HG03159 (cell line): ENCODE data around the gene DTNB.
"Not testable (repeated sequence)": the region's sequence is repeated elsewhere in the genome, so short reads cannot be mapped to it uniquely, and the experiment has no call there.

Source experiments
- ATAC-seq: cut with Tn5 transposase; IDR thresholded peaks from one replicate; pipeline ENCODE4 v1.9.1; 2021; ENCODE audit warnings: mild to moderate bottlenecking, moderate library complexity; ENCODE audit not compliant: unreplicated experiment

The DTNB gene

DNA sequence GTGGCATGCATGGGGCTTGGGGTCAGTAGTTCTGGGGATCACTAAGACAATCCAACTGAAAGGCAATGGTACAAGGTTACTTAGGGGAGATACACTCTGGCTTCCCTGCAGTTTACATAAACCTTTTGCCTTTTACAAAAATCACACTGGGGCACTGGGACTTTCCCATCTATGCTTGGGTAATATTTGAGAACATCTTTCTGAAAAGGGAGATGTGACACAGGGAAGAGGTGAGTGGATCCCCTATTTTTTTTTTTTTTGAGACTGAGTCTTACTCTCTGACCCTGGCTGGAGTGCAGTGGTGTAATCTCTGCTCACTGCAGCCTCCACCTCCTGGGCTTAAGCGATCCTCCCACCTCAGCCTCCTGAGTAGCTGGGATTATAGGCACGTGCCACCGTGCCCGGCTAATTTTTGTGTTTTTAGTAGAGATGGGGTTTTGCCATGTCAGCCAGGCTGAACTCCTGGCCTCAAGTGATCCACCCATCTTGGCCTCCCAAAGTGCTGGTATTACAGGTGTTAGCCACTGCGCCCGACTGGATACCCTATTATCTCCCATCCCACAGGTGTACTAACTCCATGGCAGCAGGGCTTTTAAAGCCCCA lies 248.8 kb downstream of the DTNB start:
- ATAC-seq, result no peak

DNA sequence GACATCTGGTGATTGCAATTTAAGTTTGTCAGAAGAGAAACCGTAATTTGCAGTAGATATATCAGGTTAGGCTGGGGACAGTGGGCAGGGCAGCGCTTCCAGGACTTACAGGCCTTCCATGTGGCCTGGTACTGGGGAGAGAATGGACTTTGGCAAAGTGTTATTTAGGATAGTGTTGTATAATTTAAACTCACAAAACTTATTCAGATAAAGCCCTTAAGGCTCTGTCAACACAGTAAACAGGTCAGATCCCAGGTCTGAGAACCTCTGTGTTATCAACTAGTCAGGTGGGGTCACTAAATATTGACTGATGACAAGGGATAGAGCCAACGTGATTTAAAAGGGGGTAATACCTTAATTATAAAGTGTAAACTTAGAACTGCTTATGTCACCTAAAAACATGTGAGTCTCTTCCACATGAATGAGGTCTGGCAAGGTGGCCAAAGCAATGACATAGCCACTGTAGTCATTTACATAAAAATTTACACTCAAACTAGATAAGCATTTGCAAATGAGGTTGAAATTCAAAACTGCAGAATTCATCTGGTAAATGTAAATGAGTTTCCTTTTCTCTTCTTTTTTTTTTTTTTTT lies 251.5 kb downstream of the DTNB start:
- no peak for ATAC-seq

DNA sequence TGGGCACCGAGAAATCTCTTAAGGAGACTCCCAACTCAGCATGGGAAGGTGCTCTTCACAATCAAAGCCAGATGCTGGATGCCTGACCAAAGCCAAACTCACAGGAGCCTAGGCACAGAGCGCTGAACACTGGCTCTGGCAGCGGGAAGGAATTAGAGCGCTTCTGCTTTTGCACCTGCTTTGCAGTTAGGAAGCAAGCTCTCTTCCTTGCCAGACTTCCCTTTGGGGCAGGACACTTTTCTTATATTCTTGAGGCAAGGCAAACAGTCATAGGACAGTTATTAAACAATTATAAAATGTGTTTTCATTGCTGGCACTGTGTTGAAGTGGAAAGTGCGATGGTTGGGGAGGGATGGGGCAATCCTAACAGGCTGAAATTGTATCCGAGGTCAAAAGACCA lies 252.1 kb downstream of the DTNB start:
- no peak for ATAC-seq

DNA sequence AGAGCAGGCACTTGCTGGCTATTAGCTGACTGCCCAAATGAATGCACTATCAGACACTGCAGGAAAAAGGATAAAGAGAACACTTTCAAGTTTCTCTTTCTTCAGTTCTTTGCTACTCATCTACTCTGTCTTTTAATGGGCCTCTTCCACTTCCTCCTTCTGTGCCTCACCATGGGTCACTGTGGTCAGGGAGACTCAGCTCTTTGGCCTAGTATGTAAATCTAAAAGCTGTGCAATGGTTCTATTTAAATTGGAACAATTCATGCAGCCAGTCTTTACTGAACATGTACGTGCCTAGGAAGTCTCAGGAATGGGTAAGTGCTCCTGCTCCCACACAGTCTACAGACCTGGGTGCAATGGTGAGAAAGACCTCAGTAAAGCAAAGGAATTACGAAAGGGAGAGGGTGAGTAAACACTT lies 252.5 kb downstream of the DTNB start:
- ATAC-seq, result peak; percentile 45

DNA sequence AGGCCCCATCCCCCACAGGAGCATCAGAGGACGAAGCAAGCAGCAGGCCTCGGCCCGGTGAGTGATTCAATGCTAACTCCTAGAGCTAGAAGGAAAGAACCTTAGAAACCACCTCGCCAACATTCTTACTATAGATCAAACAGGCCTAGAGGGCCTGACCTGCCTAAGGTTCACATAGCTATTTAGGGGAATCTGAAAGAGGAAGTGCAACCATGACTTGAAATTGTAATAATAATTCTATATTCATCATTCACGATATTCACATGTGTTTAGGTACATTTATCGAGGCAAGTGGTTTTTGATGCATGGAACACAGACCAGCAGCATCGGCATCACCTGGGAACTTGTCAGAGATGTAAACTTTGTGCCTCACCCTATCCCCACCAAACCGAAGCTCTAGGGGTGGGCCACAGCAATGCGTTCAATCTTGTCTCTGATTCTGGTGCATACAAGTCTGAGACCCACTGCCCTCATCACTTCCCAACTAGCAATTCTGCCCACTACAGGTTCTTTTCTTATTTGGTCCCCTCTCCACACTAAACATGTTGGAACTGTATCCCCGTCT lies 253.6 kb downstream of the DTNB start:
- peak; percentile 72 for ATAC-seq

DNA sequence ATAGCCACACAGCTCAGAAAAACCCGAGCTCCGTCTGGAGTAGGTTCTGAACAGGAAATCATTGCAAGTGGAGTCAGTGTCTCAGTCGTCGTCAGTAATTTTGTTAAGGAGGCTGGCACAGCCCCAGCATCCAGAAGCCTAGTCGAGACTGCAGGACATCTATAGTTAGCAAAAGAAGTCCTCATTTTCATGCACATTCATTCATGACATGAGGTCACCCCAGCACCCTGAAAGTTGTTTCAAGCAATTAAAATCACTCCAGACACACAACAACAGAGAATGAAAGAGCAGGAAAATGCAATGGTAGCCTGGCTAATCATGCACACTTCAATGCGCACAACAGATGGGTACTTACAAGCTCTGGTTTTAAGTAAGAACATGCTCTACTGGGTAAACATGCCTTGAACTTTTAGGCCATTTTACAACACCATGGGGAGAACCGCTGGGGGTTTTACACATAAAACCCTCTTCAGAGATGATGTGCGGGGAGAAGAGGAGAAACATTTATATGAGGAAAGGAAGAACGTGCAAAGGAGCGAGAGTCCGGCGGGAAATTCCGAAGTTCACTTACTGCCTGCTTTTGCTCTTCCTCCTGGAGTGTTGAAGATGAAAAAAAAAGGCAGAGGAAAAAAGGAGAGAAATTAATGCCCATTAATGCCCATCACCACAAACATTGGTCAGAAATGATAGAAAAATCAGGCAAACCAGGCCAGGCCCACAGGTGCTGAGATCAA lies 254.3 kb downstream of the DTNB start:
- ATAC-seq, result no peak

DNA sequence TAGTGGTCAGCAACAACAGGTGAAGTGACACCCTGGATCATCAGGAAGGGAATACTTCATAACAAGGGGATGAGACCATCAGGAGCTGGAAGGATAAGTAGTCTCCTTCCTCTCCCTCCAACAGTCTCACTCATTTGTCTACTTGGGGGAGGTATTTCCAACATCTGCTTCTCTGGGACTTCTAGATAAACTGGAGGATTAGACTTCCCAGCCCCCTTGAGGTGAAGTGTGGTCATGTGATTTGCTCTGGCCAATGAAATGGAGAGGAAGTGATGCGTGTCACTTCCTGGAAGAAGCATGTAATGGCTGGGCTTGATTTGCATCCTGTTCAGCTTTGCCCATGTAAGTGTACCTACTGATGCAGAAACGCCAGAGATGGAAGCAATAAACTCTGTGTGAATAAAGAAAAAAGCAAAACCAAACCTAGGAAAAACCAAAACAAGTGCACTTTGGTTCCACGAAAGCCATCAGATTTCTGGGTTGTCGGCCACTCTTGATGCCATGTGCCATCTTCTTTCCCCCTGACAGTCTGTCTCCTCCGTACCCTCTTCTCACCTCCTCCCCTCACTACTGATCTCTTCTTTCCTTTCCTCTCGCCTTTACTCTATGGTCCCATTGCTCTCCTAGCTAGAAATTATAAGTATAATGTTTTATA lies 255.5 kb downstream of the DTNB start:
- ATAC-seq, result no peak

DNA sequence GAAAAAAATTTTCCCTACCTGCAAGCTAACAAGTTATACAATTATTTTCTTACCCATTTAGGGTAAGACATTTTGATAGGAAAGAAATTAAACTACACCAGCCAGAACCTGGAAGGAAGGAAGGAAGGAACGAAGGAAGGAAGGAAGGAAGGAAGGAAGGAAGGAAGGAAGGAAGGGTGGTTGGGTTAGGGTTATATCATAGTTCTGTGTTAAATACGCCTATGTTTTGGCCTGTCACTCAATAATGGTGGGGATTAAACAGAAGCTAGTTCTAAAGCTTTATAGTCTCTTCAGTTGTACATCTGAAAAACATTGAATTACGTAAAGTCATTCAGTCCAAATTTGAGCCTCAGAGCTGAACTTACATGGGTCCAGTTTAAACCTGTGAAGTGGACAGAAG lies 256.7 kb downstream of the DTNB start:
- no peak for ATAC-seq

DNA sequence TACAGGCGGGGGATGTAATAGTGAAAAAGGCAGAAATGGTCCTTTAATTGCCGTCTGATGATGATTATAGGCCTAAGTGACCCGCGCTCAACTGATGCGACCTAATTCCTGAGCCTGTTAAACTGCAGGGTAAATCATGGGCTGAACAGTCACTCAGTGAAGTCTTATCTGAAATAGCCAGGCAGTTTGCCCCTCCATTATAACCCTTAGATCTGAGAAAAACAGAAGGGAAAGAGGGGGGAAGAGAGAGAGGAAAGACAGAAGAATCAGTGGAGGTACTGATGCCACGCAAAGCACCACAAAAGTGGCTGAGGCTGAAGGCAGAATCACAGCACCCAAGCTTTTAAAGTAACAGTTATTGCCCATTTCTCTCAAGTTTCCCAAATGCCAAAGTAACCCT lies 258.6 kb downstream of the DTNB start:
- no peak for ATAC-seq

DNA sequence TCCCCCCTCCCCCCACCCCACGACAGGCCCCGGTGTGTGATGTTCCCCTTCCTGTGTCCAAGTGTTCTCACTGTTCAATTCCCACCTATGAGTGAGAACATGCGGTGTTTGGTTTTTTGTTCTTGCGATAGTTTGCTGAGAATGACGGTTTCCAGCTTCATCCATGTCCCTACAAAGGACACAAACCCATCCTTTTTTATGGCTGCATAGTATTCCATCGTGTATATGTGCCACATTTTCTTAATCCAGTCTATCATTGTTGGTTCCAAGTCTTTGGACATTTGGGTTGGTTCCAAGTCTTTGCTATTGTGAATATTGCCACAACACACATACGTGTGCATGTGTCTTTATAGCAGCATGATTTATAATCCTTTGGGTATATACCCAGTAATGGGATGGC lies 260.0 kb downstream of the DTNB start:
- not testable (repeated sequence) for ATAC-seq

DNA sequence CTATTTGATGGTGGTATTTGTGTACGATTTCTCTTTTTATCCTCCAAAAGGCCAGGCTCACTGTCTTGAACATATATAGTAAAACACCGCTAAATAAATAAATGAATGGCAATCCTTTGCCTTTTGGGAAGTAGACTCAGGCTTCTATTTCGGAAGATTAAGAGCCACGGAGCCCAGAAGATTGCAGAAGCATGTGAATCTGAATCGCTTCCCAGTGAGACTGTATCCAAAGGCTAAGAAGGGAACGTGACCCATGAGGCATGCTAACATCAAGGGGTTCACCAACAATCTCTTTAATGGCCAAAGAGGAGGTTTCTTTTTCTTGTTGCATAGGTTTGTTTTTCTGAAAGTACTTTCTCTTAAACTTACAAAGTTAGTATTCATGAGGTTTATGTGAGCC lies 261.6 kb downstream of the DTNB start:
- ATAC-seq, result no peak

DNA sequence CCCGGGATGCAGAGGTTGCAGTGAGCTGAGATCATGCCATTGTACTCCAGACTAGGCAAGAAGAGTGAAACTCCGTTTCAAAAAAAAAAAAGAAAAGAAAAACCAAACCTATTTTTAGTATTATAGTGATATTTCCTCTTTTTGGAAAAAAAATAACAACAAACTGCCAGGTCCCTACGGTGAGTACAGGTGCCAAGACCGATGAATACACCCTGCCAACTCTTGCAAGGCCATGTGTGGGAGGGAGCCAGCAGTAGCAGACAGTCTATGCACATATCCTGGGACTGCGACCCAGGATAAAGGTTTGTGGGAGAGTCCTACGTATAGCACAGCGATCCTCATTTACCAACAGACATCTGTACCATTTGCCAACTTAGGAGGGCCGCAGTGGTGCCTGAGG lies 262.1 kb downstream of the DTNB start:
- no peak for ATAC-seq

DNA sequence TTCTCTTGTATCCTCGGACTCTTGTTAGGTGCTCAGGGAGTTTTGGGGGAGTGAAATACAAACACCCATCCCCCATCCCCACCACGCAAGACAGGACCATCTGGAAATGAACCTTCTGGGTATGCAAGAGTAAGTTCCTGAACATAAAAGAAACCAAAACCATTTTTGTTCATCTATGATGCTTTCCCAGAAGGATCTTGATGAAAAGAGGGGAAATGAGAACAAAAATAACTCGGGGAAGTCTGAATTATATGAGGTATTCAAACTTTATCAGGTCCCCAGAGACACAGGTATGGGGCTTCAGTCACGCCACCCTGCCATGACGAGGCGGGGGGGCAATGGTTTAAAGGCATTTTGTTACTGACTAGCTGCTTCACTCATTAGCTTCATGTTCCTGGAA lies 263.0 kb downstream of the DTNB start:
- no peak for ATAC-seq

DNA sequence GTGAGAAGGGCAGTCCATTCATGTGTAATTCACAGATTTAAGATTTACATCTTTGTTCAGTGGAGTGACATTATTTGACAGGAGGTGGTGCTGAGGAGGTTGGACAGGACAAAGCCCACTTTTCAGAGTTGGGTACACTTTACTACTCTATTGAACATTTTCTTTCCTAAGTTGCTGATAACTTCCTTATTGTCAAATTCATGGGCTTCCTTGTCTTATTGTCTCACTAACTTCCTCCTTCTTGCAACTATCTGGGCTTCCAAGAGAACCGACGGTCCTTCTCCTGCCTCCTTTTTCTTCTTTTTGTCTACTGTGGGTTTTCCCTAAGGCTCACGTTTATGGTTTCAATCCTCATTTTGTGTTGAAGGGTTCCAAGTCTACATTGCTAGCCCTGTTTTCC lies 263.9 kb downstream of the DTNB start:
- ATAC-seq, result no peak

DNA sequence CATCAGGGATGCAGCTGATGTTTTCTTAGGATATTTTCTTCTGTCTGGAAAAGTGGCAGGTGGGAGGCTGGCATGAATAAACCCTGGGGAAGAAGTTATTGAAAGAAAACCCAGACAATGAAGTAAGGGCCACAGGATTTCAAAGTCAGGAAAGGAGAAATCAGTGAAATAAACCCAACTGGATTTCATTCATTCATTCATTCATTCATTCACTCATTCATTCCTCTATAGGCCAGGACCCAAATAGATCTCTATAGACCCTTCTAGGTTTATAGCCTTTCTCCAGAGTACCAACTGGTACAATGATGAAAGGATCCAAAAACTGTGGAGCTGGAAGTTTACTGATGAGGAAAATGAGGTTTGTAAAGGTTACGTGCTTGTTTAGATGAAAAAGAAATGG lies 264.3 kb downstream of the DTNB start:
- ATAC-seq, result no peak

DNA sequence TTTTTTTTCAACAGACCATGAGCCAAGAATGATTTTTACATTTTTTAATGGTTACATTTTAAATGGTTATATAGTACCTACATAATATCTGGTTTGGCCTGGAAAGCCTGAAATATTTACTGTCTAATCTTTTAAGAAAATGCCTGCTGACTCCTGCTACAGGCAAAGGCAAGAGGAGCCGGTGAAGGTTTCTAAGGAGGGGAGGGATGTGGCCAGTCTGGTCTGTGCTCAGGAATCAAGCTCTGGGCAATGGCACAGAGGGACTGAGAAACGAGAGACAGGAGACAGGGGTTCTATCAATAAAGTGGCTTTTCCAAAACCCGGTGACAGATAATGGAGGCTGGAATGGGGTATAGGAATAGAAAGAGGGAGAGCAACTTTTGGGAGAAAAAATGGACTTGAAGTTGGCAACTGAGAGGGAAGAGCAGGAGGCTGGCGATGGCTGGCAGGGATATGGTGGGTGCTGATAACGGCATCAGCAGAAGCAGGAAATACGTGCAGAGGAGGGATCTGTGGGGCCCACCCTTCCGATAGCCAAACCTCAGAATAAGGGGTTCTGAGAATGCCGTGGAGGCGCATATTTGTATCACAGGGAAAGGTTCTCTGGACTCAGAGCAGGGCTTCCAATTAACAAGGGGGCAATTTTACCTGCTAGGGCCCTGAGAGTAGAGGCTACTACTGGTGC lies 267.6 kb downstream of the DTNB start:
- no peak for ATAC-seq

DNA sequence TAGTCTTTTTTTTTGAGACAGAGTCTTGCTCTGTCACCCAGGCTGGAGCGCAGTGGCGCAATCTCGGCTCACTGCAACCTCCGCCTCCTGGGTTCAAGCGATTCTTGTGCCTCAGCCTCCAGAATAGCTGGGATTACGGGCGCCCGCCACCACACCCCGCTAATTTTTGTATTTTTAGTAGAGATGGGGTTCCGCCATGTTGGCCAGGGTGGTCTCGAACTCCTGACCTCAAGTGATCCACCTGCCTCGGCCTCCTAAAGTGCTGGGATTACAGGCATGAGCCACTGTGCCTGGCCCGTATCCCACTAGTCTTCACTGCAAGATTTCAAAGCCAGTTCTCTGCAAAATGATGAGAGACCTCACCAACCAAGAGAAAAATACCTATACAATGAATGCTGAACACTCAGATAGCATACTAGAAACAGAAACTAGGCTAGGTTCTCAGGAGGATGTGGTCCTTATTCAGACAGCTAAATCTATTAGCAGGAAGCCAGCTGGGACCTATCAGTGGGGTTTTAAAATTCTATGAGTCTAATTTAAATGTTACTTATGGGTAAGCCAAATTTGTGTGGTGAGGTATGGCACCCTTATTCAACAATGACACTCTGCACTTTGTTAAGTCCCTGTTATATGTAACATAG lies 270.1 kb downstream of the DTNB start:
- peak; percentile 66 for ATAC-seq

DNA sequence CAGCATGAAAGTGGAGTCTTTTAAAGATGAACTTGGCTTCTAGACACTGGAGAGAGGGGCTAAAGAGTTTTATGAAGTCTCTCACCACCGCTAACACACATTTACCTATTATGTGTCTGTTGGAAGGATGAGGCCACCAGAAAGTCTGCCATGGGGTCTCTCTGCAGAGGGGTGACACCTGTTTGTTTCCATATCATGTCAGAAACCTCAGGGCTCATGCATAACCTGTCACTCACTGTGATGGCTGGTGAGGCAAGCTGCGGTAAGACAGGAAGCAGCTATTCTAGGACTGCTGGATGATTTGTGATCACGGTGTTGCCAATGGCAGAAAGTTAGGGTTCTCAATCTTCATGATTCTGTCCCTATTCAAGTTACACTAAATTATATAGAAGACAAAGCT lies 270.9 kb downstream of the DTNB start:
- ATAC-seq, result peak; percentile 50

DNA sequence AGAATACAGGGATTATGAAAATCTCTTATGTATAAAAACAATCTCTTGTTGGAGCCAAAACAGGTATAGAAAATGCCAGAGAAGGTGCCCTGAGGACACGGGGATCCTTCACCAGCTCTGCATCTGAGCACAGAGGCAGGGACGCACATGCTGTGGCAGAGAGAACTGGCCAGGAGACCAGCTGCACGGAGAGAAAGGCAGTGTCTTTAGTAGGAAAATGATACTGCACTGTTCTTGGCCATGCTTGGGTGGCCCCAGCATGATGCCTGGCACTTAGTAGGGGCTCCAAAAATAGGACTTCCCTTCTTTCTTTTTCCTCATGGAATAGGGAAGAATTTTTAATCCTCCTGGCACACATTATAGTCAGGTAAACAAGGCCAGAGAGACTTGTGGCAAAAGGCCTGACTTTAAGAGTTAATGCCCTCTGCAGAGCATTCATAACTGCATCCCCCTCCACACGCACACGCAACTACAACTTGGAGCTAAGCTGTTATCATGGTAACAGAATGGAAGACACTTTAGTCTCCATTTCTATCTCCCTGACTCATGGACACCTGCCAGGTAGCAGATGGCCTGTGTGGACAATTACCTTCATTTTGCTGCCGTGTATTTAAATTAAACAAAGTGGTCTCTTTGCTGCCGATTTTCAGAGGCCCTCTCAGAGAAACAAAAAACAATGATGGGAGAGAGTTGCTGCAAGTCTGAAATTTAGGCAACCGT lies 271.9 kb downstream of the DTNB start:
- ATAC-seq, result no peak
